Fibroblast of skin of left biceps (primary cell): ENCODE data around the gene FRYL.

Source experiments
- DNase-seq, 2 experiments: peaks; one replicate each; pipeline ENCODE4 v3.0.0-alpha.2; 2013; ENCODE audit warnings: low read depth in 2 of 2

The FRYL gene

DNA sequence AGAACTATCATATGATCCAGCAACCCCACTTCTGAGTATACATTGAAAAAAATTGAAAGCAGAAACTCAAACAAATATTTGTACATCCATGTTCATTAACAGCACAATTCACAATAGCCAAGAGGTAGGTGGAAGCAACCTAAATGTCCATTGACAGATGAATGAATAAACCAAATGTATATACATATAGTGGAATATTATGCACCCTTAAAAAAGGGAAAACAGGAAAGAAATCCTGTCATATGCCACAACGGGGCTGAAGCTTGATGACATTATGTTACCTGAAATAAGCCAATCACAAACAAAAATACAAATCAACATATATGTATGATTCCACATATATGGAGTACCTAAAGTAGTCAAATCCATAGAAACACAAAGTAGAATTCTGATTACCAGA lies 222.1 kb downstream of the FRYL start:
- no peak for DNase-seq

DNA sequence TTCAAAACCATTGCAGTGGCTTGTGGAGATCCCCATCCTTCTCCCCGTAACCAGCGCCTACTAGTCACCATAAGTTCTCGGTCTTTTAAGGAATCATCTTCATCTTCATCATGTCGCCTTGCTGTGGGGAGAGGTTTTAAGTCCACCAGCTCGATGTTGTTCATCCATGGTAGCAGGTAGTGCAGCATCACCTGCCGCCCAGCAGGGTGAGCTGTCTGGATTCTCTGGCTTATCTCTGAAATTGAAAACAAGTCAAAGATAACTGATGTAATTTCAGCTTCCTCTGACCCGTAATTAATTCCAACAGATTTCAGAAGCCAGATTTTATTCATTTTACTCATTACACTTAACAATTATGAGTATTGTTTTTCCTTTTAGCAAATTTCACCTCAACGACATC lies 222.6 kb downstream of the FRYL start:
- no peak for DNase-seq

DNA sequence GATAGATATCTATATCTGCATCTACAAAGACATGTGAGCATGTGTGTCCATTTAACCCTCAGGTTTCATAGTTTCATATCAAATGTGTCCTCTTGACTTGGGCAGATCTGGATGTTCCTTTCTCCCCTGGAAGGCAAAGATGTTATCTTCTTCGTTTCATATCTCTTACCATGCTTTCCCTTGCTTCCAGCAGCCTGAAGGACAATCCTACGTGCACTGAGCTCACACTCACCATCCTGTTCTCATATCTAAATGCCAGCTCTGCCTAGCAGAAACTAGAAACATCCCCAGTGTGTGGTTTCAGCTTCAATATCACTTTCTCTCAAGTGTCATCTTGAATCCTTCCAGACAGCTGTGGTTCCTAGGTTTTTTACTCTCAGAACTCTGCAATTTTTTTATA lies 223.8 kb downstream of the FRYL start:
- no peak for DNase-seq

DNA sequence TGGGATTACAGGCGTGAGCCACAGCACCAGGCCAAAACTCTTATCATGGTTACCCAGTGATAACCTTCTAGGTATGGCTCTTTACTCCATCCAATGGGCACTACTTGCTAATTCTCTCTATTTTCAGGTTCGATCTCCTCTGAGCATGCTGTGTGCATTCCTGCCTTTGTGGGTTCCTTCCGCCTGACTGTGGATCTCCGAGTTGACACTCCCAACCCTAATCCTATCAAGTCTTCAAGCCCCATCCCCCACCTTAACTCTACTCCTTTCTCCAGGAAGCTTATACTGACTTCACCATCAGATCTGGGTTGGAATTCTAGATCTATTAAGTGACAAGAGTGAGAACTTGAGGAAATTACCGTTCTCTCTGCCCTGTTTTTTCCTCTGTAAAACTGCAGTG lies 225.5 kb downstream of the FRYL start:
- DNase-seq = no peak

DNA sequence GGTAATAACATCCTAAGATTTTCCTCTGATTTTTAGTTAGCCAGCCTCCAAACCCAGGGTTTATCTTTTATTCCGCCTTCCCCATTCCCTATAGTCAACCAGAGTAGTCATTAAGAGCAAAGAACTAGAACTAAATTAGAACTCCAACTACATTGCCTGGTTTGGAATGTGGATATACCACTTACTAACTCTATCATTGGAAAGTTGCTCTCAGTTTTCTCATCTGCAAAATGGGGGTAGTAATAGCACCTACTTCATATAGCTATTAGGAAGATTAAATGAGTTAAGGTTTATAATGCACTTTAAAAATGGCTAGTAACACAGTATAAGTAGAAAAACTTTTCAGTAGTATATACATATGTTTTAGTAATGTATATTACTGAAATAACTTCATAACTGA lies 226.4 kb downstream of the FRYL start:
- no peak for DNase-seq

DNA sequence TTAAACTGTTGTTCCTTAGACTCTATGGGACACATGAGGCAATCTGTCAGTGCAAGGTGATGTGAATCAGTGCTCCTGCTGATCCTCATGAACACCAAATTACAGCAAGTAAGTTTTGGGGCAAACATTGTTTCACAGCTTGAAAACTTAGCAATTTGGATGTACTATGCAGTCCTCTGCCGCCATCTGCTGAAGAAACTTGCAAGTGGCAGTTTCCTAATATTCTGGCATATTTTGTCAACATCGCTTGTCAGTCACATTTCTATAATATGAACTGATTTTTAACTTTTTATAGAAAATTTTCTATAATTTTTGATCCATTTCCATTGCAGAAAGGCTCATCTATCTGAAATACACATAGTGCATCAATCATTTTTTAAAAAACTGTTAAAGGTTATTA lies 233.7 kb downstream of the FRYL start:
- peak; percentile 4 to 12 for DNase-seq

DNA sequence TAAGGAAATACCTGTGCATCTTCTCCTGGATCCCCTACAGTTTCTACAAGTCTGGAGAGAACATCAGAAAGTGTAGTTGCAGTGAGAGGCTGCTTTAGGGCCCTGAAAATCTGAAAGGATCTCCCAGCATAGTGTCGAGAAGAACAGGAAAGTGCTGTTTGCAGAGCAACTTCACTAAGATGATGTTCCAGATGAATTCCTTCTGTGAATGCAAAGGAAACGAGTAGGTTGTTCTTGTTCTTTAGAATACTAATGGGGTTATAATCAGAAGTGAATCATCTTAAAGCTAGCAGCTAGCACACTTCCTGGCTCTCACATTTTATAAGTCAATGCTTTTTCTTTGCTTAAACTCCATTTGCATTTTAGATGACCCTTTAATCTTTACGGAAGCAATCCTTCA lies 236.3 kb downstream of the FRYL start:
- no peak for DNase-seq

DNA sequence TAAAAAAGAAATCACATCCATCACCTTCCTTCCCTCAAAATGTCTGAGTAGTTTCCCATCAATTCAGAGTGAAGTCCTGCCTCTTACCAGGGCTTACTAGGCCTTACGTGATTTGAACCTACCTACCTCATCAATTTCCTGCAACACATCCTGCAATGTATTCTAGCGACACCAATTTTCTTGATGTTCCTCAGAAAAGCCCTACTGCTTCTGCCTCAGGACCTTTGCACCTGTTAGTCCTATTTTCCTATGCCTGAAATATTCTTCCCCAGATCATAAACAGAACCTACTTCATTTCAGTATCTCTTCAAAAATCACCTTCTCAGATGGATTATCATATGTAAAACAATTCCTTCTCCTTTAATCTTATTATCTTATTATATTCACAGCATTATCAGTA lies 237.2 kb downstream of the FRYL start:
- DNase-seq = no peak

DNA sequence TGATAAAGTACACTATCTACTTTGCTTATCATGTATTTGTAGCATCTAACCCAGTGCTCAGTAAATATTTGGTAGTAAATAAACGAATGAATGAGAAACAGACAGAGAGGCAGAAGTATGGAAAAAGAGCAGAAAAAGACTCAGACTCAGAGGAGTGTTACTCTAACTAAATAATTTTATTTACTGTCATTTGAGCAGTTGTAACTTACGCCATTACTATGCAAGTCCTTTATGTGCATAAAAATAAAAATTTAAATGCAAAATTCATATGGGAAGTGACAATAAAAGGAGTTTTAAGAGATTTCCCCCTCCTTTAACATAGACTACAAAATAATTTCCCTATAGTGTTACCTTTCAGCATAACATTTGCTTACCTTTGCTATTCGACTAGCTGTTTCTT lies 240.5 kb downstream of the FRYL start:
- no peak for DNase-seq

DNA sequence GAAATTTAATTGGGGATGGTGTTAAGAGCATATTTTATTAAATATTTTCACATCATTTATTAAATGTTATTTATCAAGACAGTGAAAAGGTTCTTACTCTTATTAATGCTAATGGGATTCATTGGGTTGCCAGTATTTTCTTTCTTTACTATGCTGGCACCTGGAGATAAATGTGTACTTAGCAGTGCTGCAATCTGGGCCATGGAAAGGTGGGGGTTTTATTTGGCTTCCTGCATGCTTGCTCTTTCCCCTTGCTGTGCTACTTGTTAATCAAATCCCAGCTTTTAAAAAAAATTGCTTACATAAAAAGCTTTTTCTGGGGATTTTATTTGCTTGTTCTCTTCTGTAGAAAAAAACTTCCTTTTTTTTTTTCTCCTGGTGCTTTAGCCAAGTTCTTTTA lies 241.7 kb downstream of the FRYL start:
- no peak for DNase-seq

DNA sequence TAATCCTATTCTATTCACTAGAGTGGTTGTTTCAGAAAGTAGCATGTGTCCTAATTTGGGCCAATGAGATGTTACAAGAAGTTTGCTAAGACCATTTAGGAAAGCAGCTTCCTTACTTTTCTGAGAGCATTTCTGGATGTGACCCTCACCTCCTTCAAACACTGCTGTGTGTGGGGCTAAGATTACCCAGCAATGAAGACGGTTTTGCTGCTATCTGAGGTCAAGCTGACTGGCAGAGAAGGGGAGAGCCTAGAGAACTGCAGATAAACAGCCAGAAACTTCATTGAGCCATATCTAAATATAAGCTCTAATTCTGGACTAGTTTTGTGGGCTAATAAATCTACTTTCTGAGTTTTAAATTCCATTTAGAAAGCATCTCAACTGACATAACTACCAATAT lies 253.7 kb downstream of the FRYL start:
- no peak for DNase-seq

DNA sequence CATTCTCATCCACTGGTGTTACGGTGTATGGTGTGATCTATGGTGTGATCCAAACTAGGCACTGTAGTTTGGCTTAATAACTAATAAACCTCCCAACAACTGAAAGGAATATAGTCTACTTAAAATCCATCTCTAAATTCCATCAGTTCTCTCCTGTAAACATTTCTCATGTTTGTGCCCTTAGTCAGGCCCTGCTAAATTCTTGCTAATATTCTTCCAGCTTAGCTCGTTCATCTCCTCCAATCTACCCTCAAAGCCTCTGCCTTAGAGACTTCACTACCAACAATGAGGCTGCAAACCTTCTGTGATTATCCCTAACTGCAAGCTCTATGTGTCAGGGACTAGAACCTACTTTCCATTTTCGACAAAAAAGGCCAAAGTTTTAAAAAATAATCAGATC lies 261.9 kb downstream of the FRYL start:
- no peak for DNase-seq

DNA sequence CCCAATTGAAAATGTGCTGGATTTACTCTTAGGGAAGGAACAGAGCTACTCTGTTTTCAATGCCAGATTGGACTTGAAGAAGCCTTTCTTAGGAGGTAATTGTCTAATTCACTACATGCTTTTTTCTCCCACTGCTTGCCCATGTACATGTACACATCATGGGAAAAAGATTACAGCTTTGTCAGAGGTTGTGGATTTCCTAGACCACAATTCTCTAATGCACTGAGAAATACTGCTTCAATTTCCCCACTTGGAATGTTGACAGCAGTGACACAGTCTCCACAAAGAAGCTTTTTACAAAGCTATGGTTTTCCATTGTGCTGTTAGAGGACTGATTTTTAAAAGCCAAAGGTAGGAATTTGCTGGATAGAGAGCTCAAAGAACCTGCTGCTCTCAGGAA lies 270.5 kb downstream of the FRYL start:
- no peak for DNase-seq

DNA sequence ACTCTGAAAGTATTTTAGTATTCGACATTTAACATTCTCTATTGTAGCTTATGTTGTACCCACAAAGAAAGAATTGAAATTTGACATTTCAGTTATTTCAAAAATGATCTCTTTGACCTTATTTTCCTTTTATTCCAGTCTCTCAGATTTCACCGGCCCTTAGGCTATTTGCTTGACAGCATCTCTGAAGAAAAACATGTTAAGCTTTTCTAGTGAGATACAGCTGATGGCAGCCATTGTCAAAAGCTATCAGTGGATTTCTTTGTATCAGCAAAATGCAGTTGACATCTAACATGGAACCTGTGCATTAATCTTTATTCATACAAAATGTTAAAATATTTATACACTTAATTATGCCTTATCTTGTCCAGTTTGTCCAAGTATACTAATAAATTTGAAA lies 273.4 kb downstream of the FRYL start:
- DNase-seq = no peak

DNA sequence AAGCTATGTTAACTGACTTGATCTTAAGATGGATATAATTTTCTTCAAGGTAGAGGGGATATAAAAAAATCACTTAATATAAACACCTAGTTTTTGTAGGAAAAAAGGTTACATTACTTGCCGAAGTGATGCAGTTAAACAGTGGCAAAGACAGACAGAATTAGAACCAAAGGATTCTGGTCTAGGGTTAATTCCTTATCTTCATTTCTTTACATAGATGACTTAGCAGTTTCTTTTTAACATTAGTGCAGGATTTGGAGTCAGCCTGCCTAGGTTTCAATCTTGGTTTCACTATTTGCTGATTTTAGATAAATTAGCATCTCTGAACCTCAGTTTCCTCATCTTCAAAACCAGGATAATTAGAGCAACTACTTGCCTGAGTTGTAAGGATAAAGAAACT lies 275.7 kb downstream of the FRYL start:
- no peak for DNase-seq

DNA sequence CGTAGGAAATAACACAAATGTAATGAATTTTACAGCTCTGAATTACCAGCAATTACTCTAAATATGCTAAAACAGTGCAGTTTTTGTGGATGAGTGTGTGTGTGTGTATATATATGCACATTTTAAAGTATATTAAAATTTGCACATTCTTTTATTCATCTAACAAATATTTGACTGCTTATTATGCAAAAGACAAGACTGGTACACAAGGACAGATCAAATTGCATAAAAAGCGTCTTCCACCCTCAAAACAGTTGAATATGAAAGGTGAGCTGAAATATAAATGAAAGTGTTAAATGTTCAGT lies 276.1 kb downstream of the FRYL start:
- DNase-seq = no peak

DNA sequence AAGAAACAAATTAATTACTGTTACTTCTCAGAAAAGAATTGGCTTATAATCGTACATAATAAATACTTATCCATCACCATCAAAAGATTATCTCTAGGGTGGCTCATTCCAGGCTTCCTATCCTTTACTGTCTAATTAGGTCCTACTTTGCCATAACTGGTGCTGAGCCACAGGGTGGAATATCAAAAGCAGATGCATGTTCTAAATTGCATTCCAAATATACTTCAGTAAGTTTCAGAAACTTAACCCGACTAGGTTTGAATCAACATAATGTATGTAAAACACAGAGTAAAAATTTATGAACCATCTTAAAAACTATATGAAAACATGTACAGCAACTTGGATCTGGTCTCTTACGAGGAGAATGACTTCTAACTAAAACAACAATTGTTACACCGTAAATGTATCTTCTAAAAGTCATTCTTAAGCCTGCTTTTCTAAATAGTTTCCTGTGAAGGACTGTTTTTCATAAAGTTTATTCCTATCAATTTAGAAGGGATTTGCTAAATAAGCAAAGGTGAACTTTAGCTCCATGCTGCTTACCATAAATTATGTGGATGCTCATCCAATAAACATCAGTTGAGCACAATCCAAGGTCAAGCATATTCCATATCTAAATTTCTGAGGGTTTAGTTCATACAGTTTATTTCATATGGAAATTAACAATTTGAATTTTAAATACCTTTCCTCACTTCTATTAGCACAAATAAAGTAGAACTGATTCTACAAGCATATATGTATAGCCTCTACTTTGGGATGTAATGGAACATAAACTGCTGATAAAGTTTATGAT lies 276.6 kb downstream of the FRYL start:
- DNase-seq = no peak

DNA sequence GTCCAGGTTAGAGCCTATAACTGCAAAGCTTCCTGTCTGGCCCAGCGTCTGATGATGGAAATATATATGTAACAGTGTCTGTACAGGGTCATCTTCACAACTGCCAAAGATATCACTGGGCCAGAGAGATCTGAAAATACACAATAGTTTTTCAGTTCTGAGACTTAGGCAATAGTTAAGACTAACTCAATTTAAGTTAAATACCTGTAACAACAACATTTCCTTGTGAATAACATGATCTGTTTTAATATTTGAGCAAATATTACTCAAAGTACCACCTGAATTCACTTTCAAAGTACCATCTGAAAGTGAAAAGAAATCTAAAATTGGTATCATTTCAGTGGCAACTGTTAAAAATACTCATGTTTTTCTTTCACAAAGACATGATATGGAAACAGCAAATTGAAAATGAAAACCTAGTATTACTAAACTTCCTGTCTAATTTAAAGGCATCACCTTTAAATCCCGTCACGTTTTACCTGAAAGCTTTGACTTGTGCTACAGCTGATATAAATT lies 280.5 kb downstream of the FRYL start:
- DNase-seq = no peak

DNA sequence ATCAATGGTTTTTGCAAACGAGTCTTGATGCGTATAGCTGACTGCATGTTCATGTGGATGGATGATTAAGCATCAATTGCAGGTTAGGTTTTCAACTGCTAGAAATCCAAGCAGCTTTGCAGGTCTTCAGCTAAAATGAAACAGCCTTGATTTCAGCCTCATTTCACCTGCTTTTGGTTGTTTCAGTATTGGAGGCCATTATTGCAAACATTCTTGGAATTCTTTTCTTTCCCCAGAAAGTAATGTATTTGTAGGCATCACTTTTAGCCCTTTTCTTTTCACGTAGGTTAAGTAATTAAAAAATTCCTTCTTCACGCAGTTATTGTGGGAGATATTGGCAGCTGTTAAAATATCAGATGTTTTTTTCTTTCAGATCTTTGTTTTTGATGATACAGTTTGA lies 281.2 kb downstream of the FRYL start:
- no peak for DNase-seq

DNA sequence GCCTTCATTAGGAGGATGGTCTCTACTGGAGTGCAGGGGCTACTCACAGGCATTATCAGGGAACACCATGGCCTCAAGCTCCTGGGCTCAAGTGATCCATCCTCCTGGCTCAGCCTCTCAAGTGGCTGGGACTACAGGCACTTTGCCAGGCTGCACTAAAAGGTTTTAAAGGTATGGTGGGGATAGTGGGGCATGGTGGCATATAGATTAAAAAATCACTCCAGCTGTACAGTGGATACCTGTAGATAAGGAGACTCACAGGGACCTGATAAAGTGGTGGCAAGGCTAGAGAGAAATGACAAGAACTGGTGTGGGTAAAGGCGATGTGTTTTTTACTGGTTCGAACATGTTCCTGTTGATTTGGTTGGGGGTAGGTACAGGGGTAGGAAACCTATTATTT lies 284.1 kb downstream of the FRYL start:
- no peak for DNase-seq

DNA sequence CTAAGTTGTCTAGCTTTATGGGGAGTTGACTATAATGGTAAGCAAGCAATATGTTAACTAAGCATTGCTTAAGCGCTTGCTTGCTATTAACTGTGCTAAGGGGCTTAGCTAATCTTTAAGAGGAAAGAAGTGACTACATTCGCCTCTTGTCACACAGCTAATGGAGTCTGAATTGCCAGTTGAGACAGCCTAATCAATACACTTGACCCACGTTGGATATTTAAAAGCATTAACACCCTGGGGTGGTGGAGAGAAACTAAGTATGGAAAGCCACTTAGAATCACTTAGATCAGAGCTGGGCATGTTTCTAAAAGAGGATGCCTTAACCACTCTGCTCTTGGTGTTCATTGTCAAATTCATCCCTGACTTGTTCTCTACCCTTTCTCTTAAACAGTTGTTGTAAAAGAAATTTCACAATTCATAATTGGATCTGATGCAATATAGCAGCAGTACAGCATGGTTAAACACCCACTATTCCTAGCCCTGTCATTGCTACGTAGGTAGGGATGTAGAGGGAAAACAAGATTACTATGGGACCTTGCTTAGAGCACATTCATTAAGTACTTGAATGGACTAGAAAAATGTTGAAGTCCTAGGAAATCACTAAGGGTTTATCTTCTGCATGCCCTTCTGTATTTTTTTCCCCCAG lies 286.5 kb downstream of the FRYL start:
- DNase-seq = no peak

DNA sequence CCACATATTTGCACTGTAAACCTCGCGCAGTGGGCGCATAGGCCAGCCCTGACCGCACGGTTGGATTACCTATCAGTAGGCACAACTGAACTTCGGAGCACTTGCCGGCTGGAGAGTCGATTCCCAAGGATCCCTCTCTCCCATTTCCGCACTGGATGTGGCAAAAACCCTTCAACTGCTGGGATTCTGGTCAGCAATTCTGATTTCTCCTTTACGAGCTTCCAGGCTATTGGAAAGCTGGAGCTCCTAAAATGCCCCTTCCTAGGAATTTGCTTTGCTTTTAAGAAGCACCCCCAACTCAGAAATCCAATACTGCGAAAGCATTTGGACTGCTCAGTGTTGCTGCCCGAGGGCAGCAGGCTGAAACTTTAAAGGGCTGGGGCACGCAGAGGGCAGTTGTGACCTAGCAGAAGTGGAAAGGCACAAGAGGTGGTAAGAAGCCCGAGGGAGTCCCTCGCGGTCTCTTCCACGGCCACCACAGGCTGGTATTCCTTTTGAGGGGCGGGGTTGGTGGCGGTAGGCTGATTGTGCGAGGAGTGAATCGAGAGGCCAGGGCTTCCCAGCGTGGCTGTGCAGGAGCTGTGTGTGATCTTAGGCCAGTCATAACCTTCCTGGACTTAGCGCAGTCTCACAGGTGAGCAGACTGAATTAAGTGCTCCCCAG lies 288.4 kb downstream of the FRYL start:
- DNase-seq = no peak
